HEK293 (cell line): ENCODE measurements around the gene C20orf204.

ENCODE experiments used
- CTCF ChIA-PET: fragments of 350-600 bp; formaldehyde crosslinking; extraction: SDS; loops from one replicate; lab custom pipeline; 2021; ENCODE audit warnings: antibody characterized with exemption; lab: Yijun Ruan, JAX
- POLR2A ChIA-PET: fragments of 300-600 bp; formaldehyde crosslinking; extraction: SDS; loops from one replicate; lab custom pipeline; 2020; ENCODE audit warnings: antibody characterized with exemption, inconsistent platforms; lab: Yijun Ruan, JAX
- H3K27ac ChIP-seq: fragments of 200-500 bp; sonication (Bioruptor generic); 2 replicates; pipeline ENCODE4 v1.5.1; 2014; ENCODE audit warnings: low read depth, low read length, control low read depth, inconsistent platforms; ENCODE audit errors: extremely low read depth
- H3K36me3 ChIP-seq, 2 experiments: fragments of 200-500 bp in 1 of 2; sonication (Bioruptor generic) in 1 of 2; 1 replicate in 1 of 2; 2 replicates in 1 of 2; pipeline ENCODE4 v1.5.1; 2014 to 2017; ENCODE audit warnings: inconsistent platforms in 2 of 2, low read length in 2 of 2; ENCODE audit not compliant: control insufficient read depth in 2 of 2, insufficient read depth in 1 of 2
- H3K4me1 ChIP-seq: fragments of 200-500 bp; sonication (Bioruptor generic); 2 replicates; pipeline ENCODE4 v1.5.1; 2014; ENCODE audit warnings: mild to moderate bottlenecking, low read length, inconsistent platforms; ENCODE audit not compliant: control insufficient read depth, insufficient read depth
- H3K4me3 ChIP-seq: 2 replicates; pipeline ENCODE4 v1.5.1; 2011; ENCODE audit warnings: low read depth, mild to moderate bottlenecking, control low read depth, low read length, moderate library complexity
- H3K9me3 ChIP-seq: fragments of 200-500 bp; sonication (Bioruptor generic); 2 replicates; pipeline ENCODE4 v1.5.1; 2014; ENCODE audit warnings: low read depth, low read length, inconsistent platforms; ENCODE audit not compliant: control insufficient read depth, insufficient read depth
- FEZF1 ChIP-seq: fragments of 450-650 bp; formaldehyde crosslinking; IDR thresholded peaks from 2 replicates; pipeline ENCODE4 v1.5.1; 2016; ENCODE audit warnings: missing biosample characterization, missing genetic modification characterization
- GLI2 ChIP-seq: fragments of 450-650 bp; formaldehyde crosslinking; IDR thresholded peaks from 2 replicates; pipeline ENCODE4; 2017; ENCODE audit warnings: missing biosample characterization, missing genetic modification characterization, low read depth, borderline replicate concordance
- GLIS1 ChIP-seq: fragments of 450-650 bp; formaldehyde crosslinking; IDR thresholded peaks from 2 replicates; pipeline ENCODE4 v1.5.1; 2016; ENCODE audit warnings: missing biosample characterization, missing genetic modification characterization
- IKZF3 ChIP-seq: fragments of 450-650 bp; IDR thresholded peaks from 2 replicates; pipeline ENCODE4 v1.5.0; 2018; ENCODE audit warnings: missing biosample characterization, mild to moderate bottlenecking, missing genetic modification characterization, moderate library complexity
- KLF10 ChIP-seq: fragments of 450-650 bp; IDR thresholded peaks from 2 replicates; pipeline ENCODE4 v1.5.1; 2018; ENCODE audit warnings: missing biosample characterization, mild to moderate bottlenecking, missing genetic modification characterization
- KLF16 ChIP-seq: fragments of 450-650 bp; formaldehyde crosslinking; IDR thresholded peaks from 2 replicates; pipeline ENCODE4 v1.5.1; 2017; ENCODE audit warnings: missing biosample characterization, missing genetic modification characterization
- KLF8 ChIP-seq: fragments of 450-650 bp; formaldehyde crosslinking; IDR thresholded peaks from 2 replicates; pipeline ENCODE4 v1.5.1; 2016; ENCODE audit warnings: missing biosample characterization, missing genetic modification characterization
- KLF9 ChIP-seq: fragments of 450-650 bp; formaldehyde crosslinking; IDR thresholded peaks from 2 replicates; pipeline ENCODE4 v1.5.1; 2016; ENCODE audit warnings: missing biosample characterization, missing genetic modification characterization, low read depth
- SP2 ChIP-seq: fragments of 450-650 bp; formaldehyde crosslinking; IDR thresholded peaks from 2 replicates; pipeline ENCODE4 v1.5.1; 2016; ENCODE audit warnings: missing biosample characterization, missing genetic modification characterization
- SP3 ChIP-seq: fragments of 450-650 bp; formaldehyde crosslinking; IDR thresholded peaks from 2 replicates; pipeline ENCODE4 v1.5.1; 2016; ENCODE audit warnings: missing biosample characterization, missing genetic modification characterization
- SP7 ChIP-seq: fragments of 450-650 bp; formaldehyde crosslinking; IDR thresholded peaks from 2 replicates; pipeline ENCODE4 v1.5.1; 2016; ENCODE audit warnings: missing biosample characterization, missing genetic modification characterization
- WT1 ChIP-seq: fragments of 450-650 bp; formaldehyde crosslinking; IDR thresholded peaks from 2 replicates; pipeline ENCODE4 v1.5.1; 2016; ENCODE audit warnings: missing biosample characterization, missing genetic modification characterization
- ZBTB17 ChIP-seq: fragments of 450-650 bp; formaldehyde crosslinking; IDR thresholded peaks from 2 replicates; pipeline ENCODE4 v1.5.1; 2016; ENCODE audit warnings: missing biosample characterization, missing genetic modification characterization
- ZBTB7A ChIP-seq: fragments of 450-650 bp; formaldehyde crosslinking; IDR thresholded peaks from 2 replicates; pipeline ENCODE4 v1.5.1; 2016; ENCODE audit warnings: low read depth, missing biosample characterization, missing genetic modification characterization
- ZBTB8A ChIP-seq: fragments of 450-650 bp; formaldehyde crosslinking; IDR thresholded peaks from 2 replicates; pipeline ENCODE4 v1.5.1; 2016; ENCODE audit warnings: missing biosample characterization, missing genetic modification characterization
- ZEB2 ChIP-seq: fragments of 450-650 bp; formaldehyde crosslinking; IDR thresholded peaks from 2 replicates; pipeline ENCODE4 v1.5.1; 2016; ENCODE audit warnings: missing biosample characterization, missing genetic modification characterization
- ZFHX2 ChIP-seq: fragments of 450-650 bp; formaldehyde crosslinking; conservative IDR thresholded peaks from 2 replicates; pipeline ENCODE4 v1.5.1; 2016; ENCODE audit warnings: missing biosample characterization, missing genetic modification characterization
- ZIC2 ChIP-seq: fragments of 450-650 bp; formaldehyde crosslinking; IDR thresholded peaks from 2 replicates; pipeline ENCODE4 v1.5.1; 2016; ENCODE audit warnings: missing biosample characterization, missing genetic modification characterization
- ZNF16 ChIP-seq: fragments of 450-650 bp; formaldehyde crosslinking; IDR thresholded peaks from 2 replicates; pipeline ENCODE4 v1.5.1; 2016; ENCODE audit warnings: low read depth, missing biosample characterization, missing genetic modification characterization
- ZNF324 ChIP-seq: fragments of 450-650 bp; formaldehyde crosslinking; IDR thresholded peaks from 2 replicates; pipeline ENCODE4 v1.5.1; 2016; ENCODE audit warnings: missing biosample characterization, missing genetic modification characterization
- ZNF423 ChIP-seq: fragments of 450-650 bp; formaldehyde crosslinking; IDR thresholded peaks from 2 replicates; pipeline ENCODE4 v1.5.1; 2016; ENCODE audit warnings: missing biosample characterization, missing genetic modification characterization
- ZNF561 ChIP-seq: fragments of 450-650 bp; IDR thresholded peaks from 2 replicates; pipeline ENCODE4 v1.5.1; 2018; ENCODE audit warnings: missing biosample characterization, missing genetic modification characterization, borderline replicate concordance
- ZNF596 ChIP-seq: fragments of 450-650 bp; IDR thresholded peaks from 2 replicates; pipeline ENCODE4 v1.5.0; 2018; ENCODE audit warnings: missing biosample characterization, mild to moderate bottlenecking, missing genetic modification characterization, moderate library complexity
- ZNF664 ChIP-seq: fragments of 450-650 bp; formaldehyde crosslinking; IDR thresholded peaks from 2 replicates; pipeline ENCODE4 v1.5.1; 2016; ENCODE audit warnings: missing biosample characterization, missing genetic modification characterization
- TF ChIP-seq, protein P1 (sequence below): fragments of 450-650 bp; formaldehyde crosslinking; optimal IDR thresholded peaks from 2 replicates; pipeline ENCODE3; 2016; ENCODE audit warnings: missing biosample characterization, mild to moderate bottlenecking, missing genetic modification characterization
- TF ChIP-seq, protein P2 (sequence below): fragments of 450-650 bp; formaldehyde crosslinking; IDR thresholded peaks from 2 replicates; pipeline ENCODE4 v1.5.1; 2017; ENCODE audit warnings: missing biosample characterization, mild to moderate bottlenecking, missing genetic modification characterization, moderate library complexity
- TF ChIP-seq, protein P3 (sequence below): fragments of 450-650 bp; formaldehyde crosslinking; IDR thresholded peaks from 2 replicates; pipeline ENCODE4 v1.5.1; 2016; ENCODE audit warnings: missing biosample characterization, missing genetic modification characterization
- TF ChIP-seq, protein P4 (sequence below): fragments of 450-650 bp; formaldehyde crosslinking; IDR thresholded peaks from 2 replicates; pipeline ENCODE4 v1.5.1; 2016; ENCODE audit warnings: missing biosample characterization, missing genetic modification characterization
- TF ChIP-seq, protein P5 (sequence below): fragments of 450-650 bp; formaldehyde crosslinking; IDR thresholded peaks from 2 replicates; pipeline ENCODE4 v1.5.1; 2017; ENCODE audit warnings: missing biosample characterization, missing genetic modification characterization

Gene C20orf204

DNA sequence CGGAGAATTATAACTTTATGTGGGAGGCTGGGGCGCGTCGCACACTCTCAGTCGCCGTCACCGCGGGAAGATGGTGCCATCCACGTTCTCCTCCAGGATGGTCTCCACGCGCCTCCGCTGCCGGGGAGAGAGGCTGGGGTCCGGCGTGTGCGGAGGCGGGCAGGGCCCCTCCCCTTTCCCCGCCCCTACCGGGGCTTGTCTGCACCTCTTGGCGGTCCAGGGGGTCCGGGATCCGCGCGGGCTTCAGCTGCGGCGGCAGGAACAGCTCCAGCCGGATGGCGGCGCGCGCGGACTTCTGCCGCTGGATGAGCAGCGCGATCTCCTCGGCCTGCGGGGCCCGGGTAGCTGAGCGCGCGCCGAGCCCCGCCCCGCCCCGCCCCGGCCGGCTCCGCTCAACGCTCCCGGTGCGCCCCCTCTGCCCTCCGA lies 47.4 kb downstream of the C20orf204 start:
- Histone ChIP-seq H3K36me3 (no peaks in the 10 kb centered on the region), H3K4me3 (peak overlapping the region; percentile 35), H3K9me3 (no peaks in the 10 kb centered on the region), H3K27ac (no peak overlapping the region), H3K4me1 (peaks cover 6% of the 10 kb centered on the region)
- ChIA-PET POLR2A (interaction anchor here (1.1 to 2.9 kb wide), 3 partner anchors 19 to 45 kb away, joined by 3 to 13 read pairs (median 4); partner anchors contain the start of gene TCEA2), CTCF (interaction anchor here (0.5 to 4.8 kb wide), 12 partner anchors 17 to 543 kb away, joined by 3 to 35 read pairs (median 4); no protein-coding TSS in a partner anchor)
- peak; percentile 52 for TF ChIP-seq ZFHX2 (tag by site-specific recombination)
- peak; percentile 47; the same call in 1 of the 2 replicates for TF ChIP-seq ZBTB17 (tag by site-specific recombination)
- TF ChIP-seq SP2: peak; percentile 90
- 0 out of 2 replicates have a peak, but pooled peaks have one; percentile 25 for TF ChIP-seq WT1 (tag by site-specific recombination)
- peak; percentile 74 for TF ChIP-seq FEZF1
- TF ChIP-seq KLF10 (tag by site-specific recombination): peak; percentile 56; the same call in 1 of the 2 replicates
- no peak for TF ChIP-seq ZNF324
- TF ChIP-seq, protein P1, sequence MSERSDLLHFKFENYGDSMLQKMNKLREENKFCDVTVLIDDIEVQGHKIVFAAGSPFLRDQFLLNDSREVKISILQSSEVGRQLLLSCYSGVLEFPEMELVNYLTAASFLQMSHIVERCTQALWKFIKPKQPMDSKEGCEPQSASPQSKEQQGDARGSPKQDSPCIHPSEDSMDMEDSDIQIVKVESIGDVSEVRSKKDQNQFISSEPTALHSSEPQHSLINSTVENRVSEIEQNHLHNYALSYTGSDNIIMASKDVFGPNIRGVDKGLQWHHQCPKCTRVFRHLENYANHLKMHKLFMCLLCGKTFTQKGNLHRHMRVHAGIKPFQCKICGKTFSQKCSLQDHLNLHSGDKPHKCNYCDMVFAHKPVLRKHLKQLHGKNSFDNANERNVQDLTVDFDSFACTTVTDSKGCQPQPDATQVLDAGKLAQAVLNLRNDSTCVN (tag by site-specific recombination): peak; percentile 81
- TF ChIP-seq ZNF596: 0 out of 2 replicates have a peak, but pooled peaks have one; percentile 5
- TF ChIP-seq, protein P2, sequence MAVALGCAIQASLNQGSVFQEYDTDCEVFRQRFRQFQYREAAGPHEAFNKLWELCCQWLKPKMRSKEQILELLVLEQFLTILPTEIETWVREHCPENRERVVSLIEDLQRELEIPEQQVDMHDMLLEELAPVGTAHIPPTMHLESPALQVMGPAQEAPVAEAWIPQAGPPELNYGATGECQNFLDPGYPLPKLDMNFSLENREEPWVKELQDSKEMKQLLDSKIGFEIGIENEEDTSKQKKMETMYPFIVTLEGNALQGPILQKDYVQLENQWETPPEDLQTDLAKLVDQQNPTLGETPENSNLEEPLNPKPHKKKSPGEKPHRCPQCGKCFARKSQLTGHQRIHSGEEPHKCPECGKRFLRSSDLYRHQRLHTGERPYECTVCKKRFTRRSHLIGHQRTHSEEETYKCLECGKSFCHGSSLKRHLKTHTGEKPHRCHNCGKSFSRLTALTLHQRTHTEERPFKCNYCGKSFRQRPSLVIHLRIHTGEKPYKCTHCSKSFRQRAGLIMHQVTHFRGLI (tag by site-specific recombination): 0 out of 2 replicates have a peak, but pooled peaks have one; percentile 15
- peak; percentile 85 for TF ChIP-seq SP3 (tag by site-specific recombination)
- TF ChIP-seq ZBTB8A (tag by site-specific recombination): peak; percentile 49
- TF ChIP-seq GLIS1: peak; percentile 97
- TF ChIP-seq IKZF3 (tag by site-specific recombination): peak; percentile 93
- peak; percentile 54; the same call in 1 of the 2 replicates for TF ChIP-seq KLF16 (tag by site-specific recombination)
- TF ChIP-seq ZNF664: no peak
- TF ChIP-seq, protein P3, sequence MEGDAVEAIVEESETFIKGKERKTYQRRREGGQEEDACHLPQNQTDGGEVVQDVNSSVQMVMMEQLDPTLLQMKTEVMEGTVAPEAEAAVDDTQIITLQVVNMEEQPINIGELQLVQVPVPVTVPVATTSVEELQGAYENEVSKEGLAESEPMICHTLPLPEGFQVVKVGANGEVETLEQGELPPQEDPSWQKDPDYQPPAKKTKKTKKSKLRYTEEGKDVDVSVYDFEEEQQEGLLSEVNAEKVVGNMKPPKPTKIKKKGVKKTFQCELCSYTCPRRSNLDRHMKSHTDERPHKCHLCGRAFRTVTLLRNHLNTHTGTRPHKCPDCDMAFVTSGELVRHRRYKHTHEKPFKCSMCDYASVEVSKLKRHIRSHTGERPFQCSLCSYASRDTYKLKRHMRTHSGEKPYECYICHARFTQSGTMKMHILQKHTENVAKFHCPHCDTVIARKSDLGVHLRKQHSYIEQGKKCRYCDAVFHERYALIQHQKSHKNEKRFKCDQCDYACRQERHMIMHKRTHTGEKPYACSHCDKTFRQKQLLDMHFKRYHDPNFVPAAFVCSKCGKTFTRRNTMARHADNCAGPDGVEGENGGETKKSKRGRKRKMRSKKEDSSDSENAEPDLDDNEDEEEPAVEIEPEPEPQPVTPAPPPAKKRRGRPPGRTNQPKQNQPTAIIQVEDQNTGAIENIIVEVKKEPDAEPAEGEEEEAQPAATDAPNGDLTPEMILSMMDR (tag by site-specific recombination): peak; percentile 26
- TF ChIP-seq ZBTB7A (tag by site-specific recombination): 0 out of 2 replicates have a peak, but pooled peaks have one; percentile 71
- TF ChIP-seq ZNF423: peak; percentile 98
- peak; percentile 53; the same call in 1 of the 2 replicates for TF ChIP-seq SP7 (tag by site-specific recombination)
- TF ChIP-seq, protein P4, sequence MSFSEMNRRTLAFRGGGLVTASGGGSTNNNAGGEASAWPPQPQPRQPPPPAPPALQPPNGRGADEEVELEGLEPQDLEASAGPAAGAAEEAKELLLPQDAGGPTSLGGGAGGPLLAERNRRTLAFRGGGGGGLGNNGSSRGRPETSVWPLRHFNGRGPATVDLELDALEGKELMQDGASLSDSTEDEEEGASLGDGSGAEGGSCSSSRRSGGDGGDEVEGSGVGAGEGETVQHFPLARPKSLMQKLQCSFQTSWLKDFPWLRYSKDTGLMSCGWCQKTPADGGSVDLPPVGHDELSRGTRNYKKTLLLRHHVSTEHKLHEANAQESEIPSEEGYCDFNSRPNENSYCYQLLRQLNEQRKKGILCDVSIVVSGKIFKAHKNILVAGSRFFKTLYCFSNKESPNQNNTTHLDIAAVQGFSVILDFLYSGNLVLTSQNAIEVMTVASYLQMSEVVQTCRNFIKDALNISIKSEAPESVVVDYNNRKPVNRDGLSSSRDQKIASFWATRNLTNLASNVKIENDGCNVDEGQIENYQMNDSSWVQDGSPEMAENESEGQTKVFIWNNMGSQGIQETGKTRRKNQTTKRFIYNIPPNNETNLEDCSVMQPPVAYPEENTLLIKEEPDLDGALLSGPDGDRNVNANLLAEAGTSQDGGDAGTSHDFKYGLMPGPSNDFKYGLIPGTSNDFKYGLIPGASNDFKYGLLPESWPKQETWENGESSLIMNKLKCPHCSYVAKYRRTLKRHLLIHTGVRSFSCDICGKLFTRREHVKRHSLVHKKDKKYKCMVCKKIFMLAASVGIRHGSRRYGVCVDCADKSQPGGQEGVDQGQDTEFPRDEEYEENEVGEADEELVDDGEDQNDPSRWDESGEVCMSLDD (tag by site-specific recombination): peak; percentile 87
- peak; percentile 47; the same call in 1 of the 2 replicates for TF ChIP-seq ZIC2 (tag by site-specific recombination)
- no peak for TF ChIP-seq GLI2
- peak; percentile 89; the same call in 1 of the 2 replicates for TF ChIP-seq ZEB2 (tag by site-specific recombination)
- TF ChIP-seq KLF8: peak; percentile 77
- TF ChIP-seq ZNF561: 0 out of 2 replicates have a peak, but pooled peaks have one; percentile 32
- TF ChIP-seq, protein P5, sequence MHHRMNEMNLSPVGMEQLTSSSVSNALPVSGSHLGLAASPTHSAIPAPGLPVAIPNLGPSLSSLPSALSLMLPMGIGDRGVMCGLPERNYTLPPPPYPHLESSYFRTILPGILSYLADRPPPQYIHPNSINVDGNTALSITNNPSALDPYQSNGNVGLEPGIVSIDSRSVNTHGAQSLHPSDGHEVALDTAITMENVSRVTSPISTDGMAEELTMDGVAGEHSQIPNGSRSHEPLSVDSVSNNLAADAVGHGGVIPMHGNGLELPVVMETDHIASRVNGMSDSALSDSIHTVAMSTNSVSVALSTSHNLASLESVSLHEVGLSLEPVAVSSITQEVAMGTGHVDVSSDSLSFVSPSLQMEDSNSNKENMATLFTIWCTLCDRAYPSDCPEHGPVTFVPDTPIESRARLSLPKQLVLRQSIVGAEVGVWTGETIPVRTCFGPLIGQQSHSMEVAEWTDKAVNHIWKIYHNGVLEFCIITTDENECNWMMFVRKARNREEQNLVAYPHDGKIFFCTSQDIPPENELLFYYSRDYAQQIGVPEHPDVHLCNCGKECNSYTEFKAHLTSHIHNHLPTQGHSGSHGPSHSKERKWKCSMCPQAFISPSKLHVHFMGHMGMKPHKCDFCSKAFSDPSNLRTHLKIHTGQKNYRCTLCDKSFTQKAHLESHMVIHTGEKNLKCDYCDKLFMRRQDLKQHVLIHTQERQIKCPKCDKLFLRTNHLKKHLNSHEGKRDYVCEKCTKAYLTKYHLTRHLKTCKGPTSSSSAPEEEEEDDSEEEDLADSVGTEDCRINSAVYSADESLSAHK (tag by site-specific recombination): 0 out of 2 replicates have a peak, but pooled peaks have one; percentile 40
- no peak for TF ChIP-seq ZNF16 (tag by site-specific recombination)
- TF ChIP-seq KLF9 (tag by site-specific recombination): peak; percentile 61; the same call in 1 of the 2 replicates
